Measurements from ENCODE around the gene COG5.
"Not testable (repeated sequence)": the region's sequence is repeated elsewhere in the genome, so short reads cannot be mapped to it uniquely, and the experiment has no call there.

Gene COG5

DNA sequence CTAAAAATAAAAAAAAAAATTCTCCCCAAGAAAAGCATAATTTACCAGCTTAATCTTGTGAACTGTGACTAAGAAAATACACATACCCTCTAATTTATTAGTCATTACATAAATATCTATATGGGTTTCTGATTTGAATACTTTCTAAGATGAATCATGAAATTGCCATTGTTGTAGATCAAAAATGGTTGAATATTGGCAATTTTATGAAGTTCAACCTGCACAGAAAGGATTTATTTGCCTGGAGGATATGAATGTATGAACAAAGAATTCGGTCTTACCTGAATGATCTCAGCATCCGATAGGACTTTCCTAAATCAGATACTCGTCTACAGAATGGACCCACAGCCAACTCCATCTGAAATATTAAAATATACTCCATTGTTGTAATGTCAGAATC is 333.4 kb downstream of the COG5 start:
- H3K4me3 ChIP-seq (ENCODE audit: low read length in 2 of 2), result no peak overlapping the region
- H3K27ac ChIP-seq (ENCODE audit: low read depth in 2 of 2, low read length in 2 of 2), result no peak overlapping the region
- no peaks in the 10 kb centered on the region for H3K27me3 ChIP-seq (ENCODE audit: control insufficient read depth in 2 of 2, insufficient read depth in 2 of 2, low read length in 2 of 2)
- H3K9me3 ChIP-seq (ENCODE audit: control insufficient read depth in 2 of 2, low read length in 2 of 2), result no peaks in the 10 kb centered on the region
- no peaks in the 10 kb centered on the region for H3K4me1 ChIP-seq (ENCODE audit: control insufficient read depth in 2 of 2, insufficient read depth in 2 of 2, low read length in 2 of 2)
- peaks cover 0 to 14% of the 10 kb centered on the region in 2 donors for H3K36me3 ChIP-seq (ENCODE audit: control insufficient read depth in 2 of 2, insufficient read depth in 2 of 2, low read length in 2 of 2)
- no peak overlapping the region for H3K9ac ChIP-seq (ENCODE audit: low read depth in 1 of 2, low read length in 2 of 2)

DNA sequence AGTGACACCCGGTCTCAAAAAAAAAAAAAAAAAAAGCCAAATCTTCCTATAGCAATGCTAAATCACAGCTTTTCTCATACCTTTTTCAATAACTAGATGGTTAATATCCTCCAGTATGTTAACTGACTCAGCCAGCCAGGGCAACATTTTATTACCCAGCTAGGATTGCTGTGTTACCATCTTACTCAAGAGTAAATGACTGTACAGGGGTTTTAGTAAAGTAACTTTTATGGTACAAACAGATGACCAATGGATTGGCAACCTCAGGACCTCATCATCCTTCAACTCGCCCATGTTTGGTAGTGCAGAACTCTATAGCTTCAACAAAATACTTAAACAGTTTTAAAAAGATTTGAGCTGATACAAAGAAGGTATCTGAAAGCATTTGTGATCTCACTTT is 335.4 kb downstream of the COG5 start:
- Histone ChIP-seq H3K27ac (ENCODE audit: low read depth in 2 of 2, low read length in 2 of 2) (no peak overlapping the region), H3K27me3 (ENCODE audit: control insufficient read depth in 2 of 2, insufficient read depth in 2 of 2, low read length in 2 of 2) (no peaks in the 10 kb centered on the region), H3K36me3 (ENCODE audit: control insufficient read depth in 2 of 2, insufficient read depth in 2 of 2, low read length in 2 of 2) (peaks cover 0 to 9% of the 10 kb centered on the region in 2 donors), H3K9ac (ENCODE audit: low read depth in 1 of 2, low read length in 2 of 2) (no peak overlapping the region), H3K4me3 (ENCODE audit: low read length in 2 of 2) (no peak overlapping the region), H3K9me3 (ENCODE audit: control insufficient read depth in 2 of 2, low read length in 2 of 2) (no peaks in the 10 kb centered on the region), H3K4me1 (ENCODE audit: control insufficient read depth in 2 of 2, insufficient read depth in 2 of 2, low read length in 2 of 2) (peaks cover 0 to 3% of the 10 kb centered on the region in 2 donors)

DNA sequence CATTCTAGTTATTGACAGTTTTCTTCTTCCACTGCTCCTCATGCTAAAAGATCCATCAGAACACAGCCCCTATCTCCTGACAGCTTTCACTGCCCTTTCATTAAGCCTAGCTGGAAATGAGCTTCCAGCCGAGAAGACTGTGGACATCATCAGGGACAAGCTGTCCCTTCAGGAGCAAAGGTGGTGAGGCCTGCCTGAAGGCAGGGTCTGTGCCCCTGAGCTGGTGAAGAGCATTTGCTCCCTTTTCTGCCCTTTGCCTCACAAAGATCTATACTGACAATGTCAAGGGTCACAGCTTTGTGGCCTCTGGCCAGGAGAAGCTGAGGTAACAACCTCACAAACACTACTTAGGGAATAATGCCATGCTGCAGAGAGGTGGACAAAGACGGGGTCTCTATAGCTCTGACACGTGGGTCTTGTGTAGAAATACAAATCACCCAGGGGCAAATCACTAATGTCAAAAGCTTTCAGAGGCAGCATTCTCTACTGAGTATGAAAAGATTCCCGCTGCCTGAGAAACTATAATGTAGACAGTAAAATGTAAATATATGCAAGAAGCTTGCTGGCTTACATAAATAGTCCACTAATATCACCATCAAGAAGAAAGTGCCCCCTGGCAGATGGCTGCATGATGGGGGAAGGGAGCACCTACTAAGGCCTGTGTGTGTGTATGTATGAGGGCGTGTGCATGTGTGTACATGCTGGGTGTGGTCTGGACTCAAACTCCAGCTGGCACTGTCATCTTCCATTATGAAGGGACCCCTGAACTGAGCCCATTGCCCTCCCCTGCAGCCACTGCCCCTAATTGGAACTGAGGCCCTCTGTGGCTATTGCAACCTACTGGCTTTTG is 339.1 kb downstream of the COG5 start:
- no peak overlapping the region for H3K9ac ChIP-seq (ENCODE audit: low read depth in 1 of 2, low read length in 2 of 2)
- peaks cover 0 to 9% of the 10 kb centered on the region in 2 donors for H3K36me3 ChIP-seq (ENCODE audit: control insufficient read depth in 2 of 2, insufficient read depth in 2 of 2, low read length in 2 of 2)
- peaks cover 0 to 3% of the 10 kb centered on the region in 2 donors for H3K4me1 ChIP-seq (ENCODE audit: control insufficient read depth in 2 of 2, insufficient read depth in 2 of 2, low read length in 2 of 2)

DNA sequence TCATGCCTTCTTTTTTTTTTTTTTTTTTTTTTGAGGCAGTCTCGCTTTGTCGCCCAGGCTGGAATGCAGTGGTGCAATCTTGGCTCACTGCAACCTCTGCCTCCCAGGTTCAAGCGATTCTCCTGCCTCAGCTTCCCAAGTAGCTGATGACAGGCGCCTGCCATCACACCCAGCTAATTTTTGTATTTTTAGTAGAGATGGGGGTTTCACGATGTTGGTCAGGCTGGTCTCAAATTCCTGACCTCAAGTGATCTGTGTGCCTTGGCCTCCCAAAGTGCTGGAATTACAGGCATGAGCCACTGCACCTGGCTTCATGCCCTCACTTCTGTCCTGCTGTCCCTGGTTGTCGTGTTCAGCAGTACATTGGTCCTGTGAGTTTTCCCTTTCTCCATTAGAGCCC is 342.9 kb downstream of the COG5 start:
- not testable (repeated sequence) for H3K27me3 ChIP-seq (ENCODE audit: control insufficient read depth in 2 of 2, insufficient read depth in 2 of 2, low read length in 2 of 2); H3K9me3 ChIP-seq (ENCODE audit: control insufficient read depth in 2 of 2, low read length in 2 of 2); H3K27ac ChIP-seq (ENCODE audit: low read depth in 2 of 2, low read length in 2 of 2); H3K36me3 ChIP-seq (ENCODE audit: control insufficient read depth in 2 of 2, insufficient read depth in 2 of 2, low read length in 2 of 2); H3K4me1 ChIP-seq (ENCODE audit: control insufficient read depth in 2 of 2, insufficient read depth in 2 of 2, low read length in 2 of 2); H3K9ac ChIP-seq (ENCODE audit: low read depth in 1 of 2, low read length in 2 of 2); H3K4me3 ChIP-seq (ENCODE audit: low read length in 2 of 2)

More for the DNA sequence above, 339.1 kb downstream of the COG5 start:
- Histone ChIP-seq H3K27ac (ENCODE audit: low read depth in 2 of 2, low read length in 2 of 2) (no peak overlapping the region), H3K9me3 (ENCODE audit: control insufficient read depth in 2 of 2, low read length in 2 of 2) (no peaks in the 10 kb centered on the region), H3K27me3 (ENCODE audit: control insufficient read depth in 2 of 2, insufficient read depth in 2 of 2, low read length in 2 of 2) (no peaks in the 10 kb centered on the region), H3K4me3 (ENCODE audit: low read length in 2 of 2) (no peak overlapping the region)

DNA sequence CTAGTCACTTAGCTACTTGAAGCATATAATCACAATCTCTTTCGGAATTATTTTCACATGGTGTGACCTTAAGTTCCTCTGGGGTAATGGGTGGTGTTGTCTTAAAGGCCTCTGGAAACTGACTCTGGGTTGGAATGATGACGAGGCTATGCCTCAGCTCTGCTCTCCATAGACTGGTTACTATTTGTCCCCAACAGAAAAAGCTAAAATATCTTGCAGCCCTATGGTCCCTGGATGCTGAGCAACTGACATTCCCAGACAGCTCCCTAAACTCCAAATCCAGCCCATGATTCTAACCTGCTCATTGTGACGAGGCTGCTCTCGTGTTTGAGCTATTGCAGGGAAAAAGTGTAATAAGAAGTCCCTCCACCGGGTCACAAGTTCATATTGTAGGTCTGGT is 343.4 kb downstream of the COG5 start:
- Histone ChIP-seq H3K36me3 (ENCODE audit: control insufficient read depth in 2 of 2, insufficient read depth in 2 of 2, low read length in 2 of 2) (peaks cover 0 to 4% of the 10 kb centered on the region in 2 donors), H3K27ac (ENCODE audit: low read depth in 2 of 2, low read length in 2 of 2) (no peak overlapping the region), H3K4me1 (ENCODE audit: control insufficient read depth in 2 of 2, insufficient read depth in 2 of 2, low read length in 2 of 2) (peaks cover 0 to 3% of the 10 kb centered on the region in 2 donors), H3K9ac (ENCODE audit: low read depth in 1 of 2, low read length in 2 of 2) (no peak overlapping the region), H3K9me3 (ENCODE audit: control insufficient read depth in 2 of 2, low read length in 2 of 2) (no peaks in the 10 kb centered on the region), H3K4me3 (ENCODE audit: low read length in 2 of 2) (no peak overlapping the region), H3K27me3 (ENCODE audit: control insufficient read depth in 2 of 2, insufficient read depth in 2 of 2, low read length in 2 of 2) (no peaks in the 10 kb centered on the region)

DNA sequence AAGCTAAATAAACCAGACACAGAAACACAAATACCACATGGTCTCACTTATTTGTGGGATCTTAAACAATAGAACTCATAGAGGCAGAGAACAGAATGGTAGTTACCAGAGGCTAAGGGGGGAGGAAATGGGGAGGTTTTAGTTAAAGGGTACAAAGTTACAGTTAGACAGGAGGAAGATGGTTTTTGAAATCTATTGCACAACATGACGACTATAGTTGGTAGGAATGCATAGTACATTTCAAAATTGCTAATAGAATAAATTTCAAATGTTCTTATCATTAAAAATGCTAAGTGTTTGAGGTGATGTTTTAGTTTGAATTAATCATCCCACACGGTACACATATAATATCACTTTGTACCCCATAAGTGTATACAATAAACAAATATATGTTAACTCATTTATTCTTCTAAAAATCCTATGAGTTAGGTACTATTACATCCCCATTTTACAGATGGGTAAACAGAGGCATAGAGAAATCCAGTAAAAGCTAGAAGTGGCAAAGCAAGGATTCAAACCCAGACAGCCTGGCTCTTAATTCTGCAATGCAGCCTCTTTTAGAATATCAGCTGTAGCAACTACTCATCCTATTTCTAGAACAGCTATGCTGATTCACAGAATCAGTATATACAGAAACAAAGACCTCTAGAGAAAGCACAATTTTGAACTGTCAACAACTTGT is 344.0 kb downstream of the COG5 start:
- no peaks in the 10 kb centered on the region for H3K4me1 ChIP-seq (ENCODE audit: control insufficient read depth in 2 of 2, insufficient read depth in 2 of 2, low read length in 2 of 2)
- no peak overlapping the region for H3K9ac ChIP-seq (ENCODE audit: low read depth in 1 of 2, low read length in 2 of 2)
- H3K4me3 ChIP-seq (ENCODE audit: low read length in 2 of 2), result no peak overlapping the region
- H3K27ac ChIP-seq (ENCODE audit: low read depth in 2 of 2, low read length in 2 of 2), result no peak overlapping the region
- H3K27me3 ChIP-seq (ENCODE audit: control insufficient read depth in 2 of 2, insufficient read depth in 2 of 2, low read length in 2 of 2), result no peaks in the 10 kb centered on the region
- no peaks in the 10 kb centered on the region for H3K9me3 ChIP-seq (ENCODE audit: control insufficient read depth in 2 of 2, low read length in 2 of 2)
- H3K36me3 ChIP-seq (ENCODE audit: control insufficient read depth in 2 of 2, insufficient read depth in 2 of 2, low read length in 2 of 2), result peaks cover 0 to 4% of the 10 kb centered on the region in 2 donors

DNA sequence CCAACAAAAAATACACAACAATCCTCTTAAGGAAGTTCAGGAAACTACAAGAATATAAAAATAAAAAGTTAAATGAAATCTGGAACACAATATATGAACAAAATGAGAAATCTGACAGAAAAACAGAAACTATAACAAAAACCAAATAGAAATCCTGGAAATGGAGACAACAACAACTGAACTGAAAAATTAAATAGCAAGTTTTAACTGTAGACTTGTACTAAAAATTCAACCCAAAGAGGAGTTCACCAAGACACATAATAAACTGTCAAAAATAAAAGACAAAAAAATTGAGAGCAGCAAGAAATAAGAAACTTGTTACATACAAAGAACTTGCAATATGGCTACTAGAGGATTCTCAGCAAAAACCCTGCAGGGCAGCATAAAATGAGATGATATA is 349.8 kb downstream of the COG5 start:
- no peak overlapping the region for H3K27ac ChIP-seq (ENCODE audit: low read depth in 2 of 2, low read length in 2 of 2)
- H3K27me3 ChIP-seq (ENCODE audit: control insufficient read depth in 2 of 2, insufficient read depth in 2 of 2, low read length in 2 of 2), result no peaks in the 10 kb centered on the region
- H3K4me3 ChIP-seq (ENCODE audit: low read length in 2 of 2), result no peak overlapping the region
- no peaks in the 10 kb centered on the region for H3K4me1 ChIP-seq (ENCODE audit: control insufficient read depth in 2 of 2, insufficient read depth in 2 of 2, low read length in 2 of 2)
- H3K36me3 ChIP-seq (ENCODE audit: control insufficient read depth in 2 of 2, insufficient read depth in 2 of 2, low read length in 2 of 2), result peaks cover 9 to 11% of the 10 kb centered on the region in 2 donors
- no peak overlapping the region for H3K9ac ChIP-seq (ENCODE audit: low read depth in 1 of 2, low read length in 2 of 2)
- H3K9me3 ChIP-seq (ENCODE audit: control insufficient read depth in 2 of 2, low read length in 2 of 2), result no peaks in the 10 kb centered on the region

DNA sequence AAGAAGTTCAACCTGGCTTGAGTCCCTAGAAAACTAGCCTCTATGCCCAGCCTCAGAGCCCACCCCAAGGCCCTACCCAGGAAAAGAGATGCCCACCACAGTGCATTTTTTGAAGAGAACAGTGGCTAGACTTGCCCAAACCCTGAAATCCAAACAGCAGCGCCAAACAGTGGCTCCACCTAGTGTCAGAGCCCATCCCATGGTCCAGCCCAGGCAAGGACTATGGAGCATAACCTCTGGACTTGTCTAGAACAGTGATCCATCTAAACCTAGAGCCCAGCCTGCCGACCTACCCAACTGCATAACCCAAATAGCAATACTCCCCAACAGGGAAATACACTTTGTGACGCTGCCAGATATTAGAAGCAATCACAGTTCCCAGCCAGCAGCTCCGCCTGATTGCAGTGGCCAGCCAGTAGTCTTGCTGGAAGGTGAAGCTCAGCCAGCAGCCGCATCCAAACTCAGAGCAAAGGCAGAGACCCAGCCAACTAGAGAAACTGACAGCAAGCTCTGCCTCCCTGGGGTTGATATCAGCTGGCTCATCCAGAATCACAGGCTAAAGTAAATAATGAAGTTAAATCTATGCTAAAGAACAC is 350.4 kb downstream of the COG5 start:
- Histone ChIP-seq H3K27ac (ENCODE audit: low read depth in 2 of 2, low read length in 2 of 2) (no peak overlapping the region), H3K9ac (ENCODE audit: low read depth in 1 of 2, low read length in 2 of 2) (no peak overlapping the region), H3K9me3 (ENCODE audit: control insufficient read depth in 2 of 2, low read length in 2 of 2) (no peaks in the 10 kb centered on the region)

DNA sequence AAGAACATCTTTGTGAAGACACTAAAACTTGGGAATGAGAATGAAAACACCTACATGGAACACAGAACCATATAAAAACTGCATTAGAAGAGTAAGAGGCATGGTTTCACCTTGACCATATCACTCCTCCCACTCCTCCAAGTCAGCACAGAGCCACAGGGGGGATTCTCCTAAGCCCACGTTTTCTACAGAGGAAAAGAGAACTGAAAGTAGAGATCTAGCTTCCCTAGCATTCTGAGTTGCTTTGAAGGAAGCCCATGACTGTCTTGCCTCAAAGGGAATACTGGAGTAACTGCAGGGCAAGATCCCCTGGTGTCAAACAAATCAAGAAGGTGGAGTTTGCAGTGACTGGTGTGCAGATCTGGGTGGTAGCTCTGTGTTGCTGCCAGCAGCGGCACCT is 351.0 kb downstream of the COG5 start:
- Histone ChIP-seq H3K9me3 (ENCODE audit: control insufficient read depth in 2 of 2, low read length in 2 of 2) (no peaks in the 10 kb centered on the region), H3K27ac (ENCODE audit: low read depth in 2 of 2, low read length in 2 of 2) (no peak overlapping the region), H3K4me3 (ENCODE audit: low read length in 2 of 2) (no peak overlapping the region), H3K4me1 (ENCODE audit: control insufficient read depth in 2 of 2, insufficient read depth in 2 of 2, low read length in 2 of 2) (no peaks in the 10 kb centered on the region), H3K27me3 (ENCODE audit: control insufficient read depth in 2 of 2, insufficient read depth in 2 of 2, low read length in 2 of 2) (no peaks in the 10 kb centered on the region), H3K36me3 (ENCODE audit: control insufficient read depth in 2 of 2, insufficient read depth in 2 of 2, low read length in 2 of 2) (peaks cover 10 to 13% of the 10 kb centered on the region in 2 donors), H3K9ac (ENCODE audit: low read depth in 1 of 2, low read length in 2 of 2) (no peak overlapping the region)

More for the DNA sequence above, 350.4 kb downstream of the COG5 start:
- Histone ChIP-seq H3K4me3 (ENCODE audit: low read length in 2 of 2) (no peak overlapping the region), H3K36me3 (ENCODE audit: control insufficient read depth in 2 of 2, insufficient read depth in 2 of 2, low read length in 2 of 2) (peaks cover 10 to 11% of the 10 kb centered on the region in 2 donors), H3K27me3 (ENCODE audit: control insufficient read depth in 2 of 2, insufficient read depth in 2 of 2, low read length in 2 of 2) (no peaks in the 10 kb centered on the region), H3K4me1 (ENCODE audit: control insufficient read depth in 2 of 2, insufficient read depth in 2 of 2, low read length in 2 of 2) (no peaks in the 10 kb centered on the region)

DNA sequence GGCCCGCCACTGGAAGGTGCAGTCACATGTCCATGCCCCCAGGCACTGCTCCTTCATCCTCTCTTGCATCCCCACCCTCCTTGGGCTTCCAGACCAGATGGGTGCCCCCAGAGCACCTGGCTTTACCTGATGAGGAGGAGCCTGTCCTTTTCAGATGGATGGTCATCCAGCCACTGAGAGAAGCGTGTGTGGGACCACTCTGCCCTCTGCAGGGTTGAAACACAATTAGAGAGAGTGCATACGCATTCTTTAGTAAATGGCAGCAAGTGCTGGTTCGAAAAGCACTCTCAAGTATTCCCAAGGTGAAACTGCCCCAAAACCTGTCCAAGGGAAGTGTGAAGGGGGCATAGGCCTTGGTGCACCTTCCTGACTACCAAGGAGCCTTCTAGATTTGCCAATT is 353.3 kb downstream of the COG5 start:
- Histone ChIP-seq H3K27ac (ENCODE audit: low read depth in 2 of 2, low read length in 2 of 2) (no peak overlapping the region), H3K4me1 (ENCODE audit: control insufficient read depth in 2 of 2, insufficient read depth in 2 of 2, low read length in 2 of 2) (no peaks in the 10 kb centered on the region), H3K36me3 (ENCODE audit: control insufficient read depth in 2 of 2, insufficient read depth in 2 of 2, low read length in 2 of 2) (peaks cover 13 to 29% of the 10 kb centered on the region in 2 donors), H3K27me3 (ENCODE audit: control insufficient read depth in 2 of 2, insufficient read depth in 2 of 2, low read length in 2 of 2) (no peaks in the 10 kb centered on the region), H3K9me3 (ENCODE audit: control insufficient read depth in 2 of 2, low read length in 2 of 2) (no peaks in the 10 kb centered on the region), H3K9ac (ENCODE audit: low read depth in 1 of 2, low read length in 2 of 2) (no peak overlapping the region), H3K4me3 (ENCODE audit: low read length in 2 of 2) (no peak overlapping the region)

All from mucosa of rectum (tissue), 2 donors.